DMS 273 (cell line): ENCODE results near the gene ABCD1.
A peak's percentile ranks its signal among the peaks of the same experiment; 100 is the strongest.
"Not testable (repeated sequence)": the region's sequence is repeated elsewhere in the genome, so short reads cannot be mapped to it uniquely, and the experiment has no call there.

Experiments
- DNase-seq: peaks from one replicate; lab custom pipeline; 2025; ENCODE audit not compliant: unreplicated experiment; lab: John Stamatoyannopoulos, UW

Gene ABCD1

GRCh38 chrX:153694256-153694655, 30.4 kb upstream of the ABCD1 start:
- DNase-seq: not testable (repeated sequence)

DNA sequence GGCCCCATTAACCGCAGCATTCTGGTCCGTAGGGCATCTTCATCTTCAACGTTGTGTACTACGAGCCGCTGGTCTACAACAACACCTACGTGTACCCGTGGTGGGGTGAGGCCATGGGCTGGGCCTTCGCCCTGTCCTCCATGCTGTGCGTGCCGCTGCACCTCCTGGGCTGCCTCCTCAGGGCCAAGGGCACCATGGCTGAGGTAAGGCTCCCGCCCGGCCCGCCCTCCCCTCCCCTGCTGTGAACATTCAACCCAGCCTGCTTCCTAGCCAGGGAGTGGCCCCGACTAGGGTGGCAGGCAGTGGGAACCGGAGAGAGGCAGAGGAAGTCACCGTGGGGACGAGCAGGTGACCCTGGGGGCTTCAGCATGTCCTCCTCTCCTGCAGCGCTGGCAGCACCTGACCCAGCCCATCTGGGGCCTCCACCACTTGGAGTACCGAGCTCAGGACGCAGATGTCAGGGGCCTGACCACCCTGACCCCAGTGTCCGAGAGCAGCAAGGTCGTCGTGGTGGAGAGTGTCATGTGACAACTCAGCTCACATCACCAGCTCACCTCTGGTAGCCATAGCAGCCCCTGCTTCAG, 29.9 kb upstream of the ABCD1 start:
- DNase-seq: no peak

DNA sequence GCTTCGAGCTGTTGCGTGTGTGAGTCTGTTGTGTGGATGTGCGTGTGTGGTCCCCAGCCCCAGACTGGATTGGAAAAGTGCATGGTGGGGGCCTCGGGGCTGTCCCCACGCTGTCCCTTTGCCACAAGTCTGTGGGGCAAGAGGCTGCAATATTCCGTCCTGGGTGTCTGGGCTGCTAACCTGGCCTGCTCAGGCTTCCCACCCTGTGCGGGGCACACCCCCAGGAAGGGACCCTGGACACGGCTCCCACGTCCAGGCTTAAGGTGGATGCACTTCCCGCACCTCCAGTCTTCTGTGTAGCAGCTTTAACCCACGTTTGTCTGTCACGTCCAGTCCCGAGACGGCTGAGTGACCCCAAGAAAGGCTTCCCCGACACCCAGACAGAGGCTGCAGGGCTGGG, 28.6 kb upstream of the ABCD1 start:
- DNase-seq: no peak

- DNase-seq: not testable (repeated sequence)
These were observed 28.1 kb upstream of the ABCD1 start for GRCh38 chrX:153696538-153696937.

- DNase-seq: peak; percentile 47
These were observed 27.5 kb upstream of the ABCD1 start for GRCh38 chrX:153696986-153697722.

GRCh38 chrX:153697924-153698865, 26.5 kb upstream of the ABCD1 start:
- DNase-seq: no peak

- not testable (repeated sequence) for DNase-seq
These were observed 25.4 kb upstream of the ABCD1 start for GRCh38 chrX:153699210-153699783.

GRCh38 chrX:153699784-153700371, 24.8 kb upstream of the ABCD1 start:
- DNase-seq: not testable (repeated sequence)

DNA sequence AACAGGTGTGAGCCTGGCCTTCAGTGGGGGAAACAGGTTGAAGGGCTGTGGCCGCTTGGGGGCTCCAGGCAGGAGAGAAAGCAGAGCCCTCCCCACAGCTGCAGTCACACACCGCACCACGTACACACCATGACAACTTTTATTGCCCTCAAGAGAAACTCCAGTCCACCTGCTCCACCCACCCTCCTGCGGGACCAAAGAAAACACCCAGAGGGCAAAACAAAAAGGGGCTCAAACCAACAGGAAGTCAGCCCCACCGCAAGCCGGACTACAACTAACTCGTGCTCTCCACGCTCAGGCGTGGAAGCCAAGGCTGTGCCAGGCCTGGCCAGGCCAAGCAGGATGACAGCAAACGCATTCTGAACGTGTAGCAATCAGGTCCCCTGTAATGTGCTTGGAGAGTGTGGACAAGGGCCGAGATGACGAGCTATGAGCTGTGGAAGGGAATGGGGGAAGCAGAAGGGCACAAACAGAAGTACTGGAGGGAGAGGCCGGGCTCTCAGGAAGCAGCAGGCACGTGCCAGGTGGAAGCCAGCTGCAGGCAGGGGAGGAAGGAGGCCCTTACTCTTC, 24.2 kb upstream of the ABCD1 start:
- DNase-seq: no peak

DNA sequence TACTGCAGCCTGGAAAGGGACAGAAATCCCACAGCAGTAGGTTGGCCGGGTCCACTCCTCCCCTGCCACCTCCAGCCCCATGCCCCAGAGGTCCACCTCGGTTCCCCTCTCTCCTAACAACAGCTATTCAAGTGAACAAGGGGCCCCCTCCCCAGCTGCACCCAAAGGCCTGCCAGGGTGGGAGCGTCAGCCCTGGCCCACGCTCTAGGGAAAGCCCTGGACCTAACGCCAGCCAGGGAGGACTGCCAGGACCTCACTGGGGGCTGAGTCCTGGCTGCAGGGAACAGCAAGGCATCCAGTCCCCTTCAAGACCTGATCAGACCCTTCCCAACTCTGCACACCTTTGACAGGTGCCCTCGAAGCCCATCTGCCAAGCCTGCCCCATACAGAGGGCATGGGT, 23.7 kb upstream of the ABCD1 start:
- no peak for DNase-seq

- DNase-seq: no peak
These were observed 22.9 kb upstream of the ABCD1 start for GRCh38 chrX:153701706-153702105.

DNA sequence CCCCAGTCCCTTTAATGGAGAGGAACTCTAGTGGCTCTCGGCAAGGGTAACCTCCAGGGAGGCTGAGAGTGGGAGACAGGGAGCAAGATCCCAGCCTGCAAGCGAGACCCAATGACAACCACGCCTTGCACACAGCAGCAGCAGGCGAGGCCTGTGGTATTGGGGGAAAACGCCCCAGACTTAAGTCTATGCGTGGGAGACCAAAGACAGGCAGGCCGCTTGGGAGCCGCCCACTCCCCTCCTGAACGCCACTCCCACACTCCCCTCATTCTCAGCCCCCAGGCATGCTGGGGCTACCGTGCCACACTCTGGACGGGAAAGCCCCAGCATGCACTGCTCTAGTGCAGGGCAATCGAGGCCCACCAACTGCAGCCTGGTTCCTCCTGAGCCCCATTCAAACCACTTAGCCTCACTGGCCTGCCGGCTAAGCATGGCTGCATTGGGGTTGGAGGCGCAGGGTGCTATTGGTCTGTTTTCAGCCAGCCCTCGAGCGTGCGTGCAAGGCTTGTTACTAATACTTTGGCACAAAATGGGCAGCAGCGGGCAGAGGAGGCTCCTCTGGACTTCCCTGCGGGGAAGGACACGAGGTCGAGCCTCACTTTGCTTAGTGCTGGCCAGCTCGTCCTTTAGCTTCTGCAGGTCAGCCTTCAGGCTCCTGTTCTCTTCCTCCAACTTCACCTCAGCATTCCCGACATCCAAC, 22.2 kb upstream of the ABCD1 start:
- DNase-seq: no peak

DNA sequence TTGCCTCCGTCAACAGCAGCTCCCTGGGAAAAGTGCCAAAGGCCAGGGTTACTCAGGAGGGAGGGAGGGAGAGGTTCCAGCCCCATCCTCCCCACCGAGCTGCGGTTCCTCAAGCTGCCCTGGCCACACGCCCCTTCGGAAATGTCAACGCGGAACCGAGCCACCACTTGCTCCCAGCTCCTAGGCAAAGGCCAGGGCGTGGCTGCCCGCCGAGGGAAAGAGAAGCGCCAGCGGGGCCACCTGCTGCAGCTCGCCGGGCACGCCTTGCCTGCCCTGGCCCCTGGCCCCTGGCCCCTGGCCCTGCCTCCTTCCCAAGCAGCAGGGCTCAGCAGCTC, 21.7 kb upstream of the ABCD1 start:
- DNase-seq: peak; percentile 56

- DNase-seq: no peak
These were observed 20.6 kb upstream of the ABCD1 start for GRCh38 chrX:153704021-153704526.

DNA sequence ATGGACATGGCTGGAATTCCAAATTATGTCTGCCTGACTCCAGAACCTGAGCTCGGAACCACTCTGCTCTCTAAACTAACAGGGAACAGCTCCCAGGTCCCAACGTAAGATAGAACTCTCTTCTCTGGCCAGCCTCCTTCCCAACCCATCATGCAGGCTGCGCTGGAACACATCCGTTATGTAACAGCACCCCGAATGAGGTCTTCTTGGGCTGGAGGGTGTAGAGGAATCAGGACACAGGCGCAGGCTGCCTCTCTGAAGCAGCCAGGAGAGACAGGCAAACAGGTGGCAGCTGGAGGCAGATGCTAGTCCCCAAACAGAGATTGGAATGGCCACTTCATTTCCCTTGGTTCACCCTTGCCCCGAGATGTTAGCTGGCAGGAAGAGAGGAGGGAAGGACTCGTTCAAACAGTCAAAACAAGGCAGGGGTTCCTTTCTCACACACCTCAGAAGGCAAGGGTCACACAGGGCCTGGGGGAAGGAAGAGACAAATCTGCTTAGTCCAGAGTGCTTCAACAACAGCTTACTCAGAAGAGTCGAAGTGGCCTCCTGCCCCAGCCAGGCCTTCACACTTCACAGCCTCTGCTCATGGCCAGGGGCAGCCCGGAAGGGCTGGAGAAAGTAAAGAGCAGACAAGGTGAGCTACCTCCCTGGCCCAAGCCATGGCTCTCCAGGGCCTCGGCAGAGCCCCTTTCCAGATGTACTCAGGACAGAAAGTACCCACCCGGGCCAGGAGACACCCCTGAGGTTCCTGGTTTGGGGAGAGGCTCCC, 19.8 kb upstream of the ABCD1 start:
- not testable (repeated sequence) for DNase-seq

- peak; percentile 66 for DNase-seq
These were observed 19.1 kb upstream of the ABCD1 start for GRCh38 chrX:153705403-153706060.

GRCh38 chrX:153706799-153707198, 17.9 kb upstream of the ABCD1 start:
- DNase-seq: no peak

DNA sequence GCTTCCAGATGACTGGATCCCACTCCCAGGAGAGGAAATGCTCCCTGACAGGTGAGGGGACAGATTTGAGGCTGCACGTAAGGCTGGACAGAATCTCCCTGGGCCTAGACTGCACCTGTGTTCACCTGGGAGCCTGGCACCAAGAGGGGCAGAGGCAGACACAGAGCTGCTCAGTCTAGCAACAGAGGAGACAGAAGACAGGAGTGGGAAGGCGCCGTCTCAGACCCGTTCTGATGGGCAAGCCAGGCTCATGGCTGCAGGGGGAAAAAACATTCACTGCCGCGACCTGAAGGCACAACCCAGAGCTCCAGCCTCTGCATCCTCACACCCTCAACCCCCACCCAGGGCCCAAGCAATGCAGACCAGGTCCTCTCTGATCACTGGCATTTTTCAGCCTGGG, 17.2 kb upstream of the ABCD1 start:
- DNase-seq: no peak

DNA sequence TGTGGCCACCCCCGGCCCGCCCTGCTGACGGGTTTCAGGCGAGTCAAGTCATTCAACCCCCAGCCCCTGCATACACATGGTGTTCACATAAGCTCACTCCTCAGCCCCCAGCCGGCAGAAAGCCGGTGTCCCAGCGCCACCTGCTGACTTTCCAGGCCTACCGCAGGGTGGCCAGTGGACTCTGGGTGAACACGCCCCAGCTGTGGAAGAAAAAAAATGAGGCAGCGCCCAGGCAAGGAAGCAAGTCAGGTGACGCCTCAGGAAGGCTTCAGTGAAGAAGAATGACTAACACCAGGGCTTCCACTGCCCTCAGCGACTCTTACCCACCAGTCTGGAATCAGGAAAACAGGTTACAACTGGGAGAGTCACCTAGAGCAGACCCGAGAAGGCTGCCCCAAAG, 16.2 kb upstream of the ABCD1 start:
- peak; percentile 93 for DNase-seq
